ENCODE measurements around the gene APBB1IP. TPM values are rescaled to one million over a fixed set of nuclear protein-coding genes. Genes with fewer than 3 reads are reported as not detected.
A peak's percentile ranks its signal among the peaks of the same experiment; 100 is the strongest.

Gene APBB1IP
- total RNA-seq, 3 donors from 2014 or later (not counting 1 experiment from before 2014, with no cell fraction given): 92.5 to 119 (median 100) TPM

DNA sequence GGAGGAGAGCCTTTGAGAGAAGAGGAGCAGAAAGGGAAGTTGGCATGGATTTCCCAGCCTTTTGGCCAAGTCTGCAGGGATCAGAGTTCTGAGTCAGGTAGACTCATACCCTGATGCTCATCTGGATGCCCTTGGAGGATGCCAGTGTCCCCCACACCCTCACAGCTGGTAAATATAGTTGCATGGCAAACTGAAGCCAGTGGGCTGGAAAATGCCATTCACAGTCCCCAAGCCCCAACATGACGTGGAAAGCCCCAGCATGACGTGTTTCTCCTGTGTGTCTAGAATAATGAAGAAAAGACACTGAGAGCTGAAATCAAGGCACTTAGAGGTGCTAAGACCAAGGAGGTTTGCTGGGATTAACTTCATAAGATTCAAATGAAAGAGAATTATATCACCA, 24.8 kb upstream of the APBB1IP start:
- Mint-ChIP-seq H3K27ac (no peak overlapping the region), H3K4me3 (no peak overlapping the region), H3K9me3 (no peaks in the 10 kb centered on the region), H3K4me1 (peaks cover 5% of the 10 kb centered on the region in 2 donors), H3K27me3 (ENCODE audit: low read depth in 2 of 2) (no peaks in the 10 kb centered on the region), H3K36me3 (no peaks in the 10 kb centered on the region)
- intact Hi-C loops (cut with micrococcal nuclease): no loop called here
- H3K27ac ChIP-seq (ENCODE audit: low read length): no peak overlapping the region
- H3K9me3 ChIP-seq (ENCODE audit: control insufficient read depth, insufficient read depth, low read length): no peaks in the 10 kb centered on the region
- DNase-seq: no peak
- TF ChIP-seq, protein P1, sequence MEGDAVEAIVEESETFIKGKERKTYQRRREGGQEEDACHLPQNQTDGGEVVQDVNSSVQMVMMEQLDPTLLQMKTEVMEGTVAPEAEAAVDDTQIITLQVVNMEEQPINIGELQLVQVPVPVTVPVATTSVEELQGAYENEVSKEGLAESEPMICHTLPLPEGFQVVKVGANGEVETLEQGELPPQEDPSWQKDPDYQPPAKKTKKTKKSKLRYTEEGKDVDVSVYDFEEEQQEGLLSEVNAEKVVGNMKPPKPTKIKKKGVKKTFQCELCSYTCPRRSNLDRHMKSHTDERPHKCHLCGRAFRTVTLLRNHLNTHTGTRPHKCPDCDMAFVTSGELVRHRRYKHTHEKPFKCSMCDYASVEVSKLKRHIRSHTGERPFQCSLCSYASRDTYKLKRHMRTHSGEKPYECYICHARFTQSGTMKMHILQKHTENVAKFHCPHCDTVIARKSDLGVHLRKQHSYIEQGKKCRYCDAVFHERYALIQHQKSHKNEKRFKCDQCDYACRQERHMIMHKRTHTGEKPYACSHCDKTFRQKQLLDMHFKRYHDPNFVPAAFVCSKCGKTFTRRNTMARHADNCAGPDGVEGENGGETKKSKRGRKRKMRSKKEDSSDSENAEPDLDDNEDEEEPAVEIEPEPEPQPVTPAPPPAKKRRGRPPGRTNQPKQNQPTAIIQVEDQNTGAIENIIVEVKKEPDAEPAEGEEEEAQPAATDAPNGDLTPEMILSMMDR (IDR thresholded peaks at IDR 0.05): no peak
- 77% methylated on average over 2 of the region's 2 CpGs for WGBS (ENCODE audit: insufficient coverage)
- no peak for ATAC-seq
- no peak overlapping the region for H3K4me3 ChIP-seq (ENCODE audit: low read length)
- H3K4me1 ChIP-seq (ENCODE audit: control insufficient read depth, insufficient read depth, low read length): no peaks in the 10 kb centered on the region
- no peaks in the 10 kb centered on the region for H3K36me3 ChIP-seq (ENCODE audit: control insufficient read depth, insufficient read depth, low read length)
- no peaks in the 10 kb centered on the region for H3K27me3 ChIP-seq (ENCODE audit: control insufficient read depth, insufficient read depth, low read length)

DNA sequence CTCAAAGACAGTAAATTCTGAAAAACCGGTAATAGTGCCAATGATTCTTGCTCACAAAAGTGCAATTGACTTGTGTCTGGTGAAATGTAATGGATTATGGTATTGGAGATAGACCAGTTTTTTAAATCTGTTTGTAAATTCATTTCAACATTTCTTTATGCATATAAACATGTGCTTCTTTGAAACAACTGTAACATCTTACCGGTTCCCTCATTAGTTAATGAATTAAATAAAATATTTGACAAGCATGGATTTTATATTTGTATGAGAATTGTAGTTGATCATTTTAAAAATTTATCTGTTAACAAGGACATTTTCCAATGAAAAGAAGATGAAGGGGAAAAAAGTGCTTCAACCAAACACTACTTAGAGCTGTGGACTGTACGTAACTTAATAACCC, 21.0 kb upstream of the APBB1IP start:
- DNase-seq (no peak), ATAC-seq (no peak)
- TF ChIP-seq, protein P1 (IDR thresholded peaks at IDR 0.05): no peak
- Histone ChIP-seq H3K27me3 (ENCODE audit: control insufficient read depth, insufficient read depth, low read length) (no peaks in the 10 kb centered on the region), H3K4me3 (ENCODE audit: low read length) (no peak overlapping the region), H3K9me3 (ENCODE audit: control insufficient read depth, insufficient read depth, low read length) (no peaks in the 10 kb centered on the region), H3K27ac (ENCODE audit: low read length) (no peak overlapping the region), H3K36me3 (ENCODE audit: control insufficient read depth, insufficient read depth, low read length) (no peaks in the 10 kb centered on the region), H3K4me1 (ENCODE audit: control insufficient read depth, insufficient read depth, low read length) (no peaks in the 10 kb centered on the region)
- H3K27ac Mint-ChIP-seq: no peak overlapping the region
- intact Hi-C loops (cut with micrococcal nuclease): no loop called here
- no peaks in the 10 kb centered on the region for H3K27me3 Mint-ChIP-seq (ENCODE audit: low read depth in 2 of 2)
- H3K9me3 Mint-ChIP-seq: no peaks in the 10 kb centered on the region
- peaks cover 5% of the 10 kb centered on the region in 2 donors for H3K4me1 Mint-ChIP-seq
- WGBS (ENCODE audit: insufficient coverage): 100% methylated on average over 2 of the region's 3 CpGs
- H3K36me3 Mint-ChIP-seq: no peaks in the 10 kb centered on the region
- no peak overlapping the region for H3K4me3 Mint-ChIP-seq

DNA sequence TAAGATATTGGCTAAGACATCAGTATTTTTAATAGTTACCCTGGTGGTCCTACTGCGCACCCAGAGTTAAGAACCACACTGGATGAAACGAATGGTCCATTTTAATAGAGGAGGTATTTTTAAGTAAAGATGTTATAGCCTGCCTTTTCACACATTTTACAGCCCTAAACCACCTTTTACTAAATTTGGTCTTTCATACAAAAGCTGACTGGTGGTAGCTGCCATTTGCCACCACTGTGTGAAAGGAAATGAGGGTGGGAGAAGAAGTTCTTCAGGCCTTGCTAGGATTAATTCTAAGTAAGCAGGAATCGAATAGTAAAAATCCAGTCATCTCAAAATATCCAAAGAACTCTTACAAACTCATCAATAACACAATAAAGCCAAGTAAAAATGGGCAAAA, 15.2 kb upstream of the APBB1IP start:
- peak overlapping the region; percentile 75 to 81 for H3K27ac Mint-ChIP-seq
- no peaks in the 10 kb centered on the region for H3K27me3 ChIP-seq (ENCODE audit: control insufficient read depth, insufficient read depth, low read length)
- no CpG with 5 or more reads among the region's 3 CpGs for WGBS (ENCODE audit: insufficient coverage)
- no peaks in the 10 kb centered on the region for H3K9me3 ChIP-seq (ENCODE audit: control insufficient read depth, insufficient read depth, low read length)
- H3K4me1 Mint-ChIP-seq: peaks cover 8 to 15% of the 10 kb centered on the region in 2 donors
- H3K4me3 ChIP-seq (ENCODE audit: low read length): no peak overlapping the region
- peaks cover 0 to under 1% of the 10 kb centered on the region in 2 donors for H3K27me3 Mint-ChIP-seq (ENCODE audit: low read depth in 2 of 2)
- TF ChIP-seq, protein P1 (IDR thresholded peaks at IDR 0.05): no peak
- H3K9me3 Mint-ChIP-seq: no peaks in the 10 kb centered on the region
- DNase-seq (no peak), ATAC-seq (peak; percentile 53 to 73 (median 68))
- intact Hi-C loops (cut with micrococcal nuclease): no loop called here
- H3K36me3 ChIP-seq (ENCODE audit: control insufficient read depth, insufficient read depth, low read length): no peaks in the 10 kb centered on the region
- H3K27ac ChIP-seq (ENCODE audit: low read length): peak overlapping the region; percentile 0
- no peaks in the 10 kb centered on the region for H3K4me1 ChIP-seq (ENCODE audit: control insufficient read depth, insufficient read depth, low read length)
- H3K4me3 Mint-ChIP-seq: peak overlapping the region; percentile 65
- H3K36me3 Mint-ChIP-seq: no peaks in the 10 kb centered on the region

DNA sequence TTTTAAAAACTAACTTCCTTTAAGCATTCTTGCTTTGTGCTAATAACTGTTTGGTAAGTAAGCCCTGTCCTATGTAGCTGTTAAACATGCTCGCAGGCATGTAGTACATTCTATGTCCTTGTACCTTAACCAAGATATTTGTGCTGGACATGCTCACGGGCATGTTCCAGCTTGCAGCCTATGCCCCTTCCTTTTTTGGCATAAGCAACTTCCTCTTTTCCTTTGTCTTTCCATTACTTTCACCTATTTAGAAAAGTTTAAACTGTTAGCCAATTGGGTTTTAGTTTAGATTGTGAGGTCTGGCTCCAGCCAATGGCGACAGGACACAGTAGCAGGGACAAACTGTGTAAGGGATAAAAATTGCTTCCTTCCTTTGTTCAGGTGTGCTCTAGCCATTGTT, 14.4 kb upstream of the APBB1IP start:
- Mint-ChIP-seq H3K9me3 (no peaks in the 10 kb centered on the region), H3K4me3 (no peak overlapping the region), H3K27ac (peak overlapping the region; percentile 75 to 81), H3K27me3 (ENCODE audit: low read depth in 2 of 2) (peaks cover 0 to 2% of the 10 kb centered on the region in 2 donors), H3K36me3 (no peaks in the 10 kb centered on the region), H3K4me1 (peaks cover 12 to 18% of the 10 kb centered on the region in 2 donors)
- TF ChIP-seq, protein P1 (IDR thresholded peaks at IDR 0.05): no peak
- DNase-seq (no peak), ATAC-seq (no peak)
- intact Hi-C loops (cut with micrococcal nuclease): no loop called here
- H3K27ac ChIP-seq (ENCODE audit: low read length): no peak overlapping the region
- no peaks in the 10 kb centered on the region for H3K36me3 ChIP-seq (ENCODE audit: control insufficient read depth, insufficient read depth, low read length)
- 82% methylated on average over 3 of the region's 3 CpGs for WGBS (ENCODE audit: insufficient coverage)
- no peaks in the 10 kb centered on the region for H3K27me3 ChIP-seq (ENCODE audit: control insufficient read depth, insufficient read depth, low read length)
- no peak overlapping the region for H3K4me3 ChIP-seq (ENCODE audit: low read length)
- no peaks in the 10 kb centered on the region for H3K4me1 ChIP-seq (ENCODE audit: control insufficient read depth, insufficient read depth, low read length)
- H3K9me3 ChIP-seq (ENCODE audit: control insufficient read depth, insufficient read depth, low read length): no peaks in the 10 kb centered on the region

Data from natural killer cell (primary cell).